ENCODE data around the gene GIMAP2.
A peak's percentile ranks its signal among the peaks of the same experiment; 100 is the strongest.
"Not testable (repeated sequence)": the region's sequence is repeated elsewhere in the genome, so short reads cannot be mapped to it uniquely, and the experiment has no call there.

The GIMAP2 gene

DNA sequence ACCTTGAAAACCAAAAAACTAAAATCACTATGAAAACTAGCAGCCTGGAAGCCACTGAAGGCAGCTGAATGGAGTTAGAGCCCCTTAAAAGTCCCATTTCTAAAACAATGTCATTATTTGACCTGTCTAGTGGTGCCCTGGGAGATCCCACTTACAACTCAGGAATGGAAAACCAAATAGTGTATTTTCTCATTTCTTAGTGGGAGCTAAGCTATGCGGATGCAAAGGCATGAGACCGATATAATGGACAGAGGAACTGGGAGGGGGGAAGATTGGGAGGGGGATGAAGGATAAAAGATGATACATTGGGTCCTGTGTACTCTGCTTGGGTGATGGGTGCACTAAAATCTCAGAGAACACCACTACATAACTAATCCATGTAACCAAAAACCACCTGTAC is 9.8 kb upstream of the GIMAP2 start:
- H3K27ac ChIP-seq (ENCODE audit: low read depth, low read length), result peak overlapping the region; percentile 50
- H3K9me3 ChIP-seq (ENCODE audit: control insufficient read depth in 5 of 5, low read length in 5 of 5), result no peaks in the 10 kb centered on the region
- no peak overlapping the region for H3K9ac ChIP-seq (ENCODE audit: low read length in 5 of 5)
- H3K4me3 ChIP-seq (ENCODE audit: low read depth in 1 of 5, low read length in 5 of 5), result no peak overlapping the region
- H3K27me3 ChIP-seq (ENCODE audit: control insufficient read depth in 5 of 5, insufficient read depth in 4 of 5, low read length in 5 of 5), result no peaks in the 10 kb centered on the region
- peaks cover 0 to 7% (median 4%) of the 10 kb centered on the region in 5 donors for H3K4me1 ChIP-seq (ENCODE audit: control insufficient read depth in 5 of 5, insufficient read depth in 5 of 5, low read length in 5 of 5)
- no peaks in the 10 kb centered on the region for H3K36me3 ChIP-seq (ENCODE audit: control insufficient read depth in 5 of 5, insufficient read depth in 5 of 5, low read length in 5 of 5)

DNA sequence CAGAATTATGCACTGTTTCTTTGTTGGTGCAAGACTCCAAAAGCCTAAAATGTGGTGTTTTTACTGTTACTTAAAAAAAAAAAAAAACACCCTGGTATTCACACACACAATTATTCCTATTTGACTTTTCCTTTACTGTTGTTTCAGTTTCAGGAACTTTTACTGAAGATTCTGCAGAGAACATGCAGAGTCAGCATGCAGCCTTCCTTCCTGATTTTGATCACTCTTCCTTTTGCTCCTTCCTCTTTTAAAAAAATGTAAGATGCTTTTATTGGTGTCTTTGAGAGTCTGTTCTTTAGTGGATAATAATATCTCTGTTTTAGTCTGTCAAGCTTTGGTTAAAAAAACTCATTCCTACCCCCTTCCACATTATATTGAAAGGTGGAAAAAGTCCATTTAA is 9.2 kb upstream of the GIMAP2 start:
- H3K36me3 ChIP-seq (ENCODE audit: control insufficient read depth in 5 of 5, insufficient read depth in 5 of 5, low read length in 5 of 5); H3K9ac ChIP-seq (ENCODE audit: low read length in 5 of 5); H3K27me3 ChIP-seq (ENCODE audit: control insufficient read depth in 5 of 5, insufficient read depth in 4 of 5, low read length in 5 of 5); H3K4me3 ChIP-seq (ENCODE audit: low read depth in 1 of 5, low read length in 5 of 5); H3K4me1 ChIP-seq (ENCODE audit: control insufficient read depth in 5 of 5, insufficient read depth in 5 of 5, low read length in 5 of 5); H3K9me3 ChIP-seq (ENCODE audit: control insufficient read depth in 5 of 5, low read length in 5 of 5): not testable (repeated sequence)
- peak overlapping the region; percentile 22 for H3K27ac ChIP-seq (ENCODE audit: low read depth, low read length)

DNA sequence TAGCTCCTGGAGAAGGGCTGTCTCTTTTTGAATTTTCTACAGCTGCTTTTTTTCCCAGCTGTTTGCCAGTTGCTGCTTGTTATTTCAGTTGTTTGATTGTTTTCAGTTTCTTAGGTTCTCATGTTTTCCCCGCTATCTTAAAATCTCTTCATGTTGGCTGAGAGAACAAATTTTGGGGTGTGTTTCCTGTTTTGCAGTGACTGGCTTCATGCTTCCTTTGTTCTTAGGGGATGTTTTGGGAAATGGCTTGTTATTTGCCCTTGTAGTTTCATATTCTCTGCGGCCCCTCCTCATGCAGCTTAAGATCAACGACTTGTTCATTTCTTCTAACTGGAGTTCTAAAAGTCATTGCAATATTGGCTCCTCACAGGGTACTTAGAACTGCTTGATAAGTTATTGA is 8.7 kb upstream of the GIMAP2 start:
- peak overlapping the region; percentile 22 for H3K27ac ChIP-seq (ENCODE audit: low read depth, low read length)
- H3K9me3 ChIP-seq (ENCODE audit: control insufficient read depth in 5 of 5, low read length in 5 of 5); H3K9ac ChIP-seq (ENCODE audit: low read length in 5 of 5); H3K27me3 ChIP-seq (ENCODE audit: control insufficient read depth in 5 of 5, insufficient read depth in 4 of 5, low read length in 5 of 5); H3K4me1 ChIP-seq (ENCODE audit: control insufficient read depth in 5 of 5, insufficient read depth in 5 of 5, low read length in 5 of 5); H3K4me3 ChIP-seq (ENCODE audit: low read depth in 1 of 5, low read length in 5 of 5); H3K36me3 ChIP-seq (ENCODE audit: control insufficient read depth in 5 of 5, insufficient read depth in 5 of 5, low read length in 5 of 5): not testable (repeated sequence)

- H3K9ac ChIP-seq (ENCODE audit: low read length in 5 of 5); H3K4me1 ChIP-seq (ENCODE audit: control insufficient read depth in 5 of 5, insufficient read depth in 5 of 5, low read length in 5 of 5); H3K9me3 ChIP-seq (ENCODE audit: control insufficient read depth in 5 of 5, low read length in 5 of 5); H3K4me3 ChIP-seq (ENCODE audit: low read depth in 1 of 5, low read length in 5 of 5); H3K27ac ChIP-seq (ENCODE audit: low read depth, low read length); H3K36me3 ChIP-seq (ENCODE audit: control insufficient read depth in 5 of 5, insufficient read depth in 5 of 5, low read length in 5 of 5); H3K27me3 ChIP-seq (ENCODE audit: control insufficient read depth in 5 of 5, insufficient read depth in 4 of 5, low read length in 5 of 5): not testable (repeated sequence)
Observed at GRCh38 chr7:150678601-150679000, 6.9 kb upstream of the GIMAP2 start.

DNA sequence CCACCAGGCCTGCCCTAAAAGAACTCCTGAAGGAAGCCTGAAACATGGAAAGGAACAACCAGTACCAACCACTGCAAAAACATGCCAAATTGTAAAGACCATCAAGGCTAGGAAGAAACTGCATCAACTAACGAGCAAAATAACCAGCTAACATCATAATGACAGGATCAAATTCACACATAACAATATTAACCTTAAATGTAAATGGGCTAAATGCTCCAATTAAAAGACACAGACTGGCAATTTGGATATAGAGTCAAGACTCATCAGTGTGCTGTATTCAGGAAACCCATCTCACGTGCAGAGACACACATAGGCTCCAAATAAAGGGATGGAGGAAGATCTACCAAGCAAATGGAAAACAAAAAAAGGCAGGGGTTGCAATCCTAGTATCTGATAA is 5.1 kb upstream of the GIMAP2 start:
- H3K36me3 ChIP-seq (ENCODE audit: control insufficient read depth in 5 of 5, insufficient read depth in 5 of 5, low read length in 5 of 5); H3K27me3 ChIP-seq (ENCODE audit: control insufficient read depth in 5 of 5, insufficient read depth in 4 of 5, low read length in 5 of 5); H3K9ac ChIP-seq (ENCODE audit: low read length in 5 of 5); H3K27ac ChIP-seq (ENCODE audit: low read depth, low read length); H3K9me3 ChIP-seq (ENCODE audit: control insufficient read depth in 5 of 5, low read length in 5 of 5); H3K4me3 ChIP-seq (ENCODE audit: low read depth in 1 of 5, low read length in 5 of 5): not testable (repeated sequence)
- H3K4me1 ChIP-seq (ENCODE audit: control insufficient read depth in 5 of 5, insufficient read depth in 5 of 5, low read length in 5 of 5), result peaks cover 0 to 19% (median 8%) of the 10 kb centered on the region in 5 donors

DNA sequence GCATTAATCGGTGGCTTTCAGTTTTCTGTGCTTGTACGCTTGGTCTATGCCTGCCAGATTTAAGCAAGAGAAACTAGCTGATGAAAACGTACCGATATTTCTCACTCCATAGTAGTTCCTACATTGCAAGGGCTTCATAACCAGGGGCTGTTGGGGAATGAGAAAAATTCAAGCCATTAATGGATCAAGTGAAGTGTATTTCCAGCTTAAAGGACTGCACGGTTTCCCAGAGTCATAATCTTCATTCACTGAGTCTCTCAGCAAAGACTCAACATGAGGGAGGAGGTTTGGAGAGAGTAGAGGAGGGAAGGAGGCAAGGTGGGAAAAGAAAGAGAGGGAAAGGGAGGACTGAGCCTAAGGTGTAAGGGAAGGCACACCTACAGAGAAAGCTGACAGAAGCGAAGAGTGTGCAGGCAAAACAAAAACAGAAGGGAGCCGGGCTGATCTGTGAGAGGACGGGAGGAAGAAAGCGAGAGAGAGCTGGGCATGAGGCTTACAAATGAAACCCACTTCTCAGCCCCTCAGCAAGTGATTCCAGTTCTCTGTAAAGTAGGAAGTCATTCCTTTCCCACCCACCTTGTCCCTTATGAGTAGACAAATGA is 625 bp downstream of the GIMAP2 start:
- Histone ChIP-seq H3K27me3 (ENCODE audit: control insufficient read depth in 5 of 5, insufficient read depth in 4 of 5, low read length in 5 of 5) (no peaks in the 10 kb centered on the region), H3K27ac (ENCODE audit: low read depth, low read length) (peak overlapping the region; percentile 78), H3K4me1 (ENCODE audit: control insufficient read depth in 5 of 5, insufficient read depth in 5 of 5, low read length in 5 of 5) (peaks cover 0 to 36% (median 10%) of the 10 kb centered on the region in 5 donors), H3K4me3 (ENCODE audit: low read depth in 1 of 5, low read length in 5 of 5) (peak overlapping the region; percentile 59 to 76 (median 68)), H3K9me3 (ENCODE audit: control insufficient read depth in 5 of 5, low read length in 5 of 5) (no peaks in the 10 kb centered on the region), H3K36me3 (ENCODE audit: control insufficient read depth in 5 of 5, insufficient read depth in 5 of 5, low read length in 5 of 5) (peaks cover 0 to 16% (median 7%) of the 10 kb centered on the region in 5 donors), H3K9ac (ENCODE audit: low read length in 5 of 5) (peak overlapping the region; percentile 57 to 94 (median 76))

DNA sequence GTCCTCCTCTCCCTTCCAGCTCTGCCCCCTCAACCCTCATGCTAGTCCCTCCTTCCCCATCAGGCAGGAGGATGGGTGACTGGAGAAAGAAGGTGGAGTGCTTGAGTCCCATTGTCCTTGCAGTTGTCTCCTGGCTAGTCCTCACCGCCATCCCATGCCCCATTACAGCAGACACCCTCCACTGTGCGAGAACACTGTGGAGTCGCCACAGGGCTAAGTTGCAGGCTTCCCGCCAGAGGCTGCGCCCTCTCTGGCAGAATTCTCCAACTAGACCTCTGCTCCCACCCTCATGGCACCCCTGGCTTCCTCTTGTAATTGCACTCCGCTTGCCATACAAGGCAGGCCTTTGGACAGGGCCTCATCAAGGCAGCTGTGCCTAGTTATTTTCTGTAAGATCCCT is 3.1 kb downstream of the GIMAP2 start:
- Histone ChIP-seq H3K4me1 (ENCODE audit: control insufficient read depth in 5 of 5, insufficient read depth in 5 of 5, low read length in 5 of 5) (peaks cover 0 to 36% (median 10%) of the 10 kb centered on the region in 5 donors), H3K4me3 (ENCODE audit: low read depth in 1 of 5, low read length in 5 of 5) (peak overlapping the region in 1 of 5 donors; percentile 32), H3K9me3 (ENCODE audit: control insufficient read depth in 5 of 5, low read length in 5 of 5) (peaks cover 0 to 3% (median 0%) of the 10 kb centered on the region in 5 donors), H3K9ac (ENCODE audit: low read length in 5 of 5) (no peak overlapping the region), H3K27ac (ENCODE audit: low read depth, low read length) (no peak overlapping the region), H3K27me3 (ENCODE audit: control insufficient read depth in 5 of 5, insufficient read depth in 4 of 5, low read length in 5 of 5) (no peaks in the 10 kb centered on the region), H3K36me3 (ENCODE audit: control insufficient read depth in 5 of 5, insufficient read depth in 5 of 5, low read length in 5 of 5) (peaks cover 0 to 25% (median 9%) of the 10 kb centered on the region in 5 donors)

- H3K4me1 ChIP-seq (ENCODE audit: control insufficient read depth in 5 of 5, insufficient read depth in 5 of 5, low read length in 5 of 5), result no peaks in the 10 kb centered on the region
- no peak overlapping the region for H3K27ac ChIP-seq (ENCODE audit: low read depth, low read length)
- no peak overlapping the region for H3K9ac ChIP-seq (ENCODE audit: low read length in 5 of 5)
- H3K27me3 ChIP-seq (ENCODE audit: control insufficient read depth in 5 of 5, insufficient read depth in 4 of 5, low read length in 5 of 5), result no peaks in the 10 kb centered on the region
- H3K36me3 ChIP-seq (ENCODE audit: control insufficient read depth in 5 of 5, insufficient read depth in 5 of 5, low read length in 5 of 5), result peaks cover 0 to 17% (median 3%) of the 10 kb centered on the region in 5 donors
- peaks cover 0 to 36% (median 20%) of the 10 kb centered on the region in 5 donors for H3K9me3 ChIP-seq (ENCODE audit: control insufficient read depth in 5 of 5, low read length in 5 of 5)
- H3K4me3 ChIP-seq (ENCODE audit: low read depth in 1 of 5, low read length in 5 of 5), result no peak overlapping the region
Observed at GRCh38 chr7:150695654-150696053, 10.1 kb downstream of the GIMAP2 start.

- no peak overlapping the region for H3K4me3 ChIP-seq (ENCODE audit: low read depth in 1 of 5, low read length in 5 of 5)
- no peaks in the 10 kb centered on the region for H3K4me1 ChIP-seq (ENCODE audit: control insufficient read depth in 5 of 5, insufficient read depth in 5 of 5, low read length in 5 of 5)
- H3K9me3 ChIP-seq (ENCODE audit: control insufficient read depth in 5 of 5, low read length in 5 of 5), result peaks cover 12 to 60% (median 32%) of the 10 kb centered on the region in 5 donors
- H3K36me3 ChIP-seq (ENCODE audit: control insufficient read depth in 5 of 5, insufficient read depth in 5 of 5, low read length in 5 of 5), result no peaks in the 10 kb centered on the region
- no peak overlapping the region for H3K9ac ChIP-seq (ENCODE audit: low read length in 5 of 5)
- H3K27ac ChIP-seq (ENCODE audit: low read depth, low read length), result no peak overlapping the region
- H3K27me3 ChIP-seq (ENCODE audit: control insufficient read depth in 5 of 5, insufficient read depth in 4 of 5, low read length in 5 of 5), result no peaks in the 10 kb centered on the region
Observed at GRCh38 chr7:150703209-150703608, 17.7 kb downstream of the GIMAP2 start.

DNA sequence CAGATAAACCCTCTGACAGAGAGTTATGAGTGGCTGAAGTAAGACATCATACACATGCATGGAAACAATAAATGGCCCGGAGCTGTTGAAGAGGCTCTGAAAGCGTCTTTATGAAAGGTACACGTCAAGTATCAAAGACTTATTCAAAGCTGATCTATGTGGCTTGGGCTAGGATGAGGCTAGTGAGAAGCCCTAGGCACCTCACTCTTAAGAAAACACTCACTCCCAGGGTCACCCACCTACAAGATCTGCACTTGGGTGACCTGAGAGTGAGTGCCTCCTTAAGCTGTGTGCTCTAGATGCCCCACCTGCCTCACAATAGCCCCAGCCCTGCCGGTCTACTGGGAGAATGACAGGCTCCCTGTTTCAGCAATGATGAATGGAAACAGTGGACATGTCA is 29.8 kb downstream of the GIMAP2 start:
- peaks cover 0 to 11% (median 4%) of the 10 kb centered on the region in 5 donors for H3K9me3 ChIP-seq (ENCODE audit: control insufficient read depth in 5 of 5, low read length in 5 of 5)

More for the DNA sequence above, 29.8 kb downstream of the GIMAP2 start:
- H3K4me1 ChIP-seq (ENCODE audit: control insufficient read depth in 5 of 5, insufficient read depth in 5 of 5, low read length in 5 of 5), result peaks cover 0 to 38% (median 5%) of the 10 kb centered on the region in 5 donors
- H3K27ac ChIP-seq (ENCODE audit: low read depth, low read length), result peak overlapping the region; percentile 78
- no peaks in the 10 kb centered on the region for H3K27me3 ChIP-seq (ENCODE audit: control insufficient read depth in 5 of 5, insufficient read depth in 4 of 5, low read length in 5 of 5)
- H3K9ac ChIP-seq (ENCODE audit: low read length in 5 of 5), result peak overlapping the region in 2 of 5 donors; percentile 28 to 84
- no peak overlapping the region for H3K4me3 ChIP-seq (ENCODE audit: low read depth in 1 of 5, low read length in 5 of 5)
- H3K36me3 ChIP-seq (ENCODE audit: control insufficient read depth in 5 of 5, insufficient read depth in 5 of 5, low read length in 5 of 5), result peaks cover 0 to 11% (median 4%) of the 10 kb centered on the region in 5 donors
